Measurements from ENCODE around the gene GTF3C5.
"Not testable (repeated sequence)": the region's sequence is repeated elsewhere in the genome, so short reads cannot be mapped to it uniquely, and the experiment has no call there.

Gene GTF3C5

DNA sequence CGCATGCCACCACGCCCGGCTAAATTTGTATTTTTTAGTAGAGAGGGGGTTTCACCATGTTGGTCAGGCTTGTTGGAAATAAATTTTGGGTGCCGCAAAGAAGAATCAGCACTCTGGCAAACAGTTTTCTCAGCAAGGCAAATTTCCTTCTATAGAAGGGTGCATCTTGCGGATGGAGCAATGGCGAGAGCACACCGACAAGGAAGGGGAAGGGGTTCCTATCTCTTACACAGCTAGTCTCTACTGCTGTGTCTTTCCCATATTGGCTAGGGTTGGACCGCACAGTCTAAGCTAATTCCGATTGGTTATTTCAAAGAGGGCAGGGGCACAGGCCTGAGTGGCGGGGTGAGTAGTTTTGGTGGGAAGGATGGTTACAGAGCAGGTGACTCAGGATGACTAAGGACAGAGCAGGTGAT lies 707 bp downstream of the GTF3C5 start:
- DNase-seq: no peak

DNA sequence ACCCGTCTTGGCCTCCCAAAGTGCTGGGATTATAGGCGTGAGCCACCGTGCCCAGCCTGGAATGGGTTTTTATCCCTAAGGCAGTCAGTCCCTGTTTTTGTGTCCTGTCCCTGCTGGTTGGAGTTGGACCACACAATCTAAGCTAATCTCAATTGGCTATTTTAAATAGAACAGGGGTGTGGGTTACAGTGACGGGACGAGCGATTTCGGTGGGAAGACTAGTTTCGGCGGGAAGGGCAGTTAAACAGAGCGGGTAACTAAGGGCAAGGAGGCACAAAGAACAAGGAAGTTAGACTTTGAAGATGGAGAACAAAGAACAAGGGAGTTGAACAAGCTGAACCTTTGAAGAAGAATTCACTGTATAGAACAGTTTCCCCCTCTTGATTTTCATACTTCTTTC lies 1.4 kb downstream of the GTF3C5 start:
- no peak for DNase-seq

DNA sequence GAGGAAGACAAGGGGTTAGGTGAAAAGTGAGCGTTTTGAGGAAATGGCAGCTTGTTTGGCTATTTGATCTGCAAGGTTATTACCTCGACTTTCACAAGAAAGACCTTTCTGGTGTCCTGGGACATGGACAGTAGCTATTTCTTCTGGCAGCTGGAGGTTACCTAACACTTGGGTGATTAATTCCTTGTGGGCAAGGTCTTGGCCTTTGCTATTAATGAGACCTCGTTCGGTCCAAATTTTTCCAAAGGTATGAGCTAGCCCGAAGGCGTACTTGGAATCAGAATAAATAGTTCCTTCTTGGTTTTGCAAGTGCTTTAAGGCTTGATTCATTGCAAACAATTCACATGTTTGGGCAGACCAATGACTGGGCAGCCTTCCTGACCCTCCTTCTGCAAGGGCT lies 4.9 kb downstream of the GTF3C5 start:
- DNase-seq: no peak

- DNase-seq: no peak
Observed at GRCh38 chr9:133037775-133038515, 7.1 kb downstream of the GTF3C5 start.

- DNase-seq: not testable (repeated sequence)
Observed at GRCh38 chr9:133040892-133041479, 10.2 kb downstream of the GTF3C5 start.

GRCh38 chr9:133041958-133042357 lies 11.2 kb downstream of the GTF3C5 start:
- DNase-seq: no peak

GRCh38 chr9:133042676-133043075 lies 11.9 kb downstream of the GTF3C5 start:
- no peak for DNase-seq

- no peak for DNase-seq
Observed at GRCh38 chr9:133043449-133044035, 12.7 kb downstream of the GTF3C5 start.

GRCh38 chr9:133044125-133044524 lies 13.3 kb downstream of the GTF3C5 start:
- DNase-seq: no peak

- no peak for DNase-seq
Observed at GRCh38 chr9:133044661-133045060, 13.9 kb downstream of the GTF3C5 start.

DNA sequence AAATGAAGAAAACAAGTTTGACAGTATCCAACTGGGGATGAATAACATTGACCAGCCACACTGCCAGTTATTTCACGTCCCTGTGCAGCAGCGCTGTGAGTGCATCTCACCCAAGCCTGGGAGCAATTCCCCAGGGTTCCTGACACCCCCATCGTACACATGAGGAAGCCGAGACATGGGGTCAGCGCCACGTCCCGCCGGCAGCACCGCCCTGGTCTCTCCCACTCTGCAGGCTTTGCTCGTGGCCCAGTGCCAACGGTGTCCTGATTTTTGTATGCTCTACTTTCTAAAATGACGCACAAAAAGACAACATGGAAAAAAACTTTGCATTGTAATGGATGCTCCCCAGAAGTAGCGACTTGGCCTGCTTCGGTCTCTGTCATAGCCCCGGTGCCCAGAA lies 14.3 kb downstream of the GTF3C5 start:
- no peak for DNase-seq

DNA sequence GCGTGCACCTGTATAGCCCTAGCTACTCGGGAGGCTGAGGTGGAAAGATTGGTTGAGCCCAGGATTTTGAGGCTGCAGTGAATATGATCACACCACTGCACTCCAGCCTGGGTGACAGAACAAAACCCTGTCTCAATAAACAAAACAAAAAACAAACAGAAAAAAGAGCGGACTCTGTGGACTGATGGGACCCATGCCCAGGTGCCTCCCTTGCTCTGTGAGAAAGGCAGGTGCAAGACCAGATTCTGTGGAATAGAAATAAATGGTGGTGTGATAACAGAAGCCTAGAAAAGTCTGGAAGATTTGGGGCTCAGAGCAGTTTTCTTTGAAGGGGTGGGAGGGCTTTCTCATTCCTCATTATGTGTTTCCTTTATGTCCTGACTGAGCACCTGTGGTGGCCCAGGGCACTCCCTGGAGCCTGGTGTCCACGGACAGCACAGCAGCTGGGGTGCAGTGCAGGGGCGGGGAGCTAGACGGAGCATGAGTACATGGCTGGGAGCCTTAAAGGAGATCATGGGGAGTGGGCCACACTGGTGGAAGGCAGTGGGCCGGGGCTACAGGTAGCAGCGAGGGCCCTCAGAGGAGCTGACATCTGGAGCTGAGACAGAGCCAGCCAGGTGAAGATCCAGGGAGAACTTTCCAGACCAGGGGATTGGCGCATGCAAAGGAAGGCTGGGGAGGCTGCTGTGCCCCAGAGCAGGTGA lies 15.6 kb downstream of the GTF3C5 start:
- DNase-seq: no peak

DNA sequence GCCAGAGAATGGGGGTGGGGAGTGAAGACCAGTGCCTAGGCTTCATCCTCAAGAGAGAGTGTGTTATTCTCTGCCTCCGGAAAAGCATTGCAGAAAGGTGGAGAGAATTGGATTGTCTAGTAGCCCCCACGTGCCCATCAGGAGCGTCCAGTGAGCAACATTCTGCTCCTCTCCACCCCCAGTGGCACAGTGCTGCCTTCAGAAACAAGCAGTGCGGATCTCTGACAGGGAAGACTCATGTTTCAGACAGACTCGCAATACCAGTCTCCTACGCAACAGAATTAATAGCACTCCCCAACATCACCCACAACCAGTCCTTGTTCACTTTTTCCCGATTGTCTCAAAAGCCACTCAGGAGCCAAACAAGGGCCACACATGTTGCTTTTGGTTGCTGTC lies 16.1 kb downstream of the GTF3C5 start:
- no peak for DNase-seq

DNA sequence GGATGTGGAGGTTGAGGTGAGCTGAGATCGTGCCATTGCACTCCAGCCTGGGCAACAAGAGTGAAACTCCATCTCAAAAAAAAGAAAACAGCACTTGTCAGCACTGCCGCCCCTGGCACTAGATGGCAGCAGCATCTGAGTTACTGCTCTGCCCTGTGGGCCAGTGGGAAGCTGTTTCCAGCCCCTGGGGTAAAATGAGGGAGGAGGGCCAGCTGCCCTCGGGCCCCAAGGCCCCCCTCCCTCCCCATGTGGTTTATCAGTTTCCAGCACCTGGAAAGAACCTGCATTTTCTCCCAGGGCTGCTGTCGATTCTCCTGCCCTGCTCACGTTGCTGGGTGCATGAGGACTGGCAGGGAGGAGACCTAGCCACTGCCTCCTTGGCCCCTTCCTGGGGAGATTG lies 17.8 kb downstream of the GTF3C5 start:
- no peak for DNase-seq

- DNase-seq: no peak
Observed at GRCh38 chr9:133049043-133049442, 18.2 kb downstream of the GTF3C5 start.

GRCh38 chr9:133050142-133050541 lies 19.3 kb downstream of the GTF3C5 start:
- no peak for DNase-seq

GRCh38 chr9:133050781-133051180 lies 20.0 kb downstream of the GTF3C5 start:
- DNase-seq: no peak

- no peak for DNase-seq
Observed at GRCh38 chr9:133051281-133051900, 20.6 kb downstream of the GTF3C5 start.

DNA sequence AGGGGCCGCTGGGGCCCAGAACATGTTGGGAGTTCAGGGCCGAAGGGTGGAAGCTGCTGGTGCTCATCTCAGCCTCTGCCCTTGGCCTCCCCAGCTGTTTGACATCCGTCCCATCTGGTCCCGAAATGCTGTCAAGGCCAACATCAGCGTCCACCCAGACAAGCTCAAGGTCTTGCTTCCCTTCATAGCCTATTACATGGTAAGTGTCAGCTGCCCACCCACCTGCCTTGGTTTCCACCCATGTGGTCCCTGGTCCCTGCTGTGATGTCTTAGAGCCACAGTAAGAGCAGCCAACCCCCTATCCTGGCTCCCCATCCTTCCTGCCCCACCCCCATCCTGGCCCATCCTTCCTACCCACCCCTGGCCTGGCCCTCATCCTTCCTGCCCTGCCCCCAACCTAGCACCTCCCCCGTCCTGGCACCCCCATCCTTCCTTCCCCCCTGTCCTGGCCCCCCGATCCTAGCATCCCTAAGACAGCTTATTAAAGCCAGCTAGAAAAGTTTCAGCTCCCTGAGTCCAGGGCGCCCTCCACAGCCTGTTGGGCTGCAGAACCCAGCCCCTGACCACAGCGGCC lies 21.3 kb downstream of the GTF3C5 start:
- no peak for DNase-seq

GRCh38 chr9:133054194-133054890 lies 23.5 kb downstream of the GTF3C5 start:
- DNase-seq: no peak

GRCh38 chr9:133054966-133055365 lies 24.2 kb downstream of the GTF3C5 start:
- DNase-seq: no peak

DNA sequence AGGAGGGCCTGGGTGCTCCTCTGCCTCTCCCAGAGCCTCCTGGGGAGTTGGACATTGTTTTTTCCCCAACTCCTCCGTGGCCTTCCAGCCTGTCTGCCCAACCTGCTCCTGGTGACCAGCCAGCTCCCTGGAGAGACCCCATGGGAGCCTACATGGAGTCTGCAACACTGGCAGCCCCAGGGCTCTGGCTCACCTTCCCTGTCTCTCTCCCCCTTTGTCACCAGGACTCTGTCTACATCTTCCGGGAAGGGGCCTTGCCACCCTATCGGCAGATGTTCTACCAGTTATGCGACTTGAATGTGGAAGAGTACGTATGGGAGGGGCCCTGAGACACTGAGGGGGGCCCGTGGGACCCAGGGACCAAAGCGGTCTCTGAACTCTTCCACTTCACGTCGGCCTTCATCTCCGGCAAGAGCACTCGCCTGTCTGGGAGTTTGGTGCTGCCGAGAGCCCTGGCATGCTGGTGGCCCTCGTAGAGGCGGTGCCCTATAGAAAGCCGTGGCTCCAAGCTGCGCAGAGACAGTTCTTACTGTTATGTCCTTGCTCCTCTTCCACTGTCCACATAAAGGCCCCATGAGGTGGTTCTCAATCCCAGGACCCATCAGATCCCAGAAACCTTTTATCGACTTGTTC lies 25.1 kb downstream of the GTF3C5 start:
- no peak for DNase-seq

Measured in NCI-H1105 (cell line).